SIG-M5 (cell line): ENCODE results near the gene SPG7.
"Not testable (repeated sequence)": the region's sequence is repeated elsewhere in the genome, so short reads cannot be mapped to it uniquely, and the experiment has no call there.

Experiments used
- DNase-seq: peaks from one replicate; lab custom pipeline; 2025; lab: John Stamatoyannopoulos, UW

Gene SPG7

DNA sequence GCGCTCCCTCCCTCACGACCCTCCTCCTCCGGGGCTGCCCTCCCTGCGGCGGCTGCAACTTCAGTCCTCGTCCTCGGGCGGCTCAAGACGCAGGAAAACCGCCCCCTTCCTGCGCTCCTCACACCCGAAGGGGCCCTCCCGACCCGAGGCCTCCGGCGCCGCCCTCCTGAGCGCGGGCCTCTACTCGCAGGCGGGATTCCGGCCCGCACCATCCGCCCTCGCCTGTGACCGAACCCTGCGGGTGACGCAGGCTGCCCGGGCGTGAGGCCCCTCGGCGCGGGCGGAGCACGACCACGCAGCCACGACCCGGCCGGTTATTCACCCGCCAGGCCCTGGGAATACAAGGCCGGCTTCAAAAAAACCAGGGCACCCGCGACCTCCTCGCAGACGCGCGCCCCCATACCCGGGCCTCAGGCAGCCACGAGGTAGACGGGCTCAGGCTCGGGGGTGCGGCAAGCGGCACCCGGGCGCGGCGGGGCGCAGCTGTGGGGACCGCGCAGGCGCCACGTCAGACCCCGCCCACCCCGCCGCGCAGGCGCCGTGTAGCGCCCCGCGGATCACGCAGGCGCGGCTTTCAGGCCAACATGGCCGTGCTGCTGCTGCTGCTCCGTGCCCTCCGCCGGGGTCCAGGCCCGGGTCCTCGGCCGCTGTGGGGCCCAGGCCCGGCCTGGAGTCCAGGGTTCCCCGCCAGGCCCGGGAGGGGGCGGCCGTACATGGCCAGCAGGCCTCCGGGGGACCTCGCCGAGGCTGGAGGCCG lies at the start of gene SPG7:
Gene SPG7, plus strand, starts transcription at position 570 of the 757 bp plus-strand sequence. Its CDS starts 15 bp downstream, at position 585.
- peak; percentile 16 for DNase-seq

DNA sequence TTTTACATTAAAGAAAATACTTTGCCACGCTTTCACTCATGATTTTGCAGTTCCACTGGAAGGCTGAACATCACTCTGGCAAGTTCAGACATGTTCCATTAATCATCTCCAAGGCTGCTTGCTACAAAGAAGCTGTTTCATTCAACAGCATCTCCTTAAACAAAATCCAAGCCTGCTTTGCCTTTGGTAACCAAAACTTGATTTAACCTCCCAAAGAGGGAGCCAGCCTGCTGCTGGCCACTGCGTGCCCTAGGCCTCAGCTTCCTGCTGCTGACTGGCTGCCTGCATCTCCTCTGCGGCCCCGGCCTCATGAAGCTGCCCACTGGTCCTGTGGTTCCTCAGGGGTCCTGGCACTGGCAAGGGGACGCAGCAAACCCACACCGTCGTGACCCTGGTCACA lies 49.7 kb upstream of the SPG7 start:
- no peak for DNase-seq

DNA sequence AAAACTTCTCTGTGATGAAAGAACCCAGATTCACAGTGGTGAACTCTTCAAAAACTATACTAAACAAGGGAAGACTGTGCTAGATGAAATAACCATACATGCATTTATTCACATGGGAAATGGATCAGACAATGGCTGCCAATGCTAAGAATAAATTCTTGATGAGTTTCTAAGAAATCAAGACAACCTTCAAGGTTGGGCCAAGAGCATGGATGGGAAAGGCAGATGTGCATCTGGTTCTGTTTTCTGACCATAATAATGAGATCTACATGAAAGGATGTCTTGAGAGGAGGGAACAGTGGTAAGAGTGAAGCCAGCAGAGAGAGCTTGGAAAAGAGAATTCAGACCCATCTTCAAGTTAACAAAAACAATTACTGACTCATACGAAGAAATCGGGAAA lies 49.2 kb upstream of the SPG7 start:
- no peak for DNase-seq

DNA sequence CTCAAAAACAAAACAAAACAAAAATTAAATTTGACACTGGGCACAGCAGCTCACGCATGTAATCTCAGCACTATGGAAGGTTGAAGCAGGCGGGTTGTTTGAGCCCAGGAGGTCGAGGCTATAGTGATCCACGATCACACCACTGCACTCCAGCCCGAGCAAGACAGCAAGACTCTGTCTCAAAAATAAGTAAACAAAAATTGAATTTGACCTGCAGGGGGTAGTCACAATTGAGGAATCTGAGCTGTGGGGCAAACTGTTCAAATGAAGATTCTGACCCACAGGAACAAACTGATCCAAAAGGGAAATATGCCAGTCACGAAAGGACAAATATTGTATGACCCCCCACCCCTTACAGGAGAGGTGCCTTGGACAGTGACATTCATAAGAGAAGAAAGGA lies 47.6 kb upstream of the SPG7 start:
- DNase-seq = no peak

DNA sequence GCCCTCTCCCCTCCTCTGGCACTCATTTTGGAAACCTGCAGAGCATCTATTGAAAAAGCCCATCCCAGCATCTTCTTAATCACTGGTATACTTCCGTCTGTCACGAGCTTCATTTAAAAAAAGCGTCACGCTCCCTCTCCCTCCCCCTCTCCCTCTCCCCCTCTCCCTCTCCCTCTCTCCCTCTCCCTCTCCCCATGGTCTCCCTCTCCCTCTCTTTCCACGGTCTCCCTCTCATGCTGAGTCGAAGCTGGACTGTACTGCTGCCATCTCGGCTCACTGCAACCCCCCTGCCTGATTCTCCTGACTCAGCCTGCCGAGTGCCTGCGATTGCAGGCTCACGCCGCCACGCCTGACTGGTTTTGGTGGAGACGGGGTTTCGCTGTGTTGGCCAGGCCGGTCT lies 46.3 kb upstream of the SPG7 start:
- not testable (repeated sequence) for DNase-seq

DNA sequence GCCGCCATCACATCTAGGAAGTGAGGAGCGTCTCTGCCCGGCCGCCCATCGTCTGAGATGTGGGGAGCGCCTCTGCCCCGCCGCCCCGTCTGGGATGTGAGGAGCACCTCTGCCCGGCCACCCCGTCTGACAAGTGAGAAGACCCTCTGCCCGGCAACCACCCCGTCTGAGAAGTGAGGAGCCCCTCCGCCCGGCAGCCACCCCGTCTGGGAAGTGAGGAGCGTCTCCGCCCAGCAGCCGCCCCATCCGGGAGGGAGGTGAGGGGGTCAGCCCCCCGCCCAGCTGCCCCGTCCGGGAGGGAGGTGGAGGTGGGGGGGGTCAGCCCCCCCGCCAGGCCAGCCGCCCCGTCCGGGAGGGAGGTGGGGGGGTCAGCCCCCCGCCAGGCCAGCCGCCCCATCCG lies 45.6 kb upstream of the SPG7 start:
- DNase-seq = not testable (repeated sequence)

DNA sequence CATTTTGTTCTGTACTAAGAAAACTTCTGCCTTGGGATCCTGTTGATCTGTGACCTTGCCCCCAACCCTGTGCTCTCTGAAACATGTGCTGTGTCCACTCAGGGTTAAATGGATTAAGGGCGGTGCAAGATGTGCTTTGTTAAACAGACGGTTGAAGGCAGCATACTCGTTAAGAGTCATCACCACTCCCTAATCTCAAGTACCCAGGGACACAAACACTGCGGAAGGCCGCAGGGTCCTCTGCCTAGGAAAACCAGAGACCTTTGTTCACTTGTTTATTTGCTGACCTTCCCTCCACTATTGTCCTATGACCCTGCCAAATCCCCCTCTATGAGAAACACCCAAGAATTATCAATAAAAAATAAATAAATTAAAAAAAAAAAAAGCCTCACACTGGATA lies 44.9 kb upstream of the SPG7 start:
- not testable (repeated sequence) for DNase-seq

DNA sequence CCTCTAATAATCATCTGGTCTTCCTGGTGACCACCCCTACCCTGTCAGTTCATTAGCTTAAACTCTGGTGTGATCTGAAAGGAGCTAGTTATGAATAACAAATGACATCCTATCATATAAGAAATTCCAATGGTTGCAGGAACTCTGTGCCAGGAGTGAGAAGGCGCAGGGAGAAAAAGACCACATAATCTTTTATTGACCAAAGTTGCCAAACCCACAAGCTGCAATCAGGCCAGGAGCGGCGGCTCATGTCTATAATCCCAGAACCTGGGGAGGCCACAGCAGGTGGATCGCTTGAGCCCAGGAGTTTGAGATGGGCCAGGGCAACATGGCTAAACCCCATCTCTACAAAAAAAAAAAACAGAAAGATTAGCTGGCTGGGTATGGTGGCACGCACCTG lies 41.3 kb upstream of the SPG7 start:
- no peak for DNase-seq

DNA sequence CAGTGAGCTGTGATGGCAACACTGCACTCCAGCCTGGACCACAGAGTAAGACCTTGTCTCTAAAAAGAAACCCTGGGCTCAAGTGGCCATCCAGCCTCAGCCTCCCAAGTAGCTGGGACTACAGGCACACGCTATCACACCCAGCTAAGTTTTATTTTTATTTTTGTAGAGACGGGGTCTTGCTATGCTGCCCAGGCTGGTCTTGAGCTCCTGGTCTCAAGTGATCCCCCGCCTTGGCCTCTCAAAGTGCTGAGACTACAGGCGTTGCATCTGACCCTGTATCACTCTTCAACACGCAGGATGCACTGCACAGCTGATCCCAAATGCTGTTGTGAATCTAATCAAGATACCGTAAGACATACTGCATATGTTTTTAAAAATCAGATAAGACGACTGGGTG lies 40.8 kb upstream of the SPG7 start:
- no peak for DNase-seq

DNA sequence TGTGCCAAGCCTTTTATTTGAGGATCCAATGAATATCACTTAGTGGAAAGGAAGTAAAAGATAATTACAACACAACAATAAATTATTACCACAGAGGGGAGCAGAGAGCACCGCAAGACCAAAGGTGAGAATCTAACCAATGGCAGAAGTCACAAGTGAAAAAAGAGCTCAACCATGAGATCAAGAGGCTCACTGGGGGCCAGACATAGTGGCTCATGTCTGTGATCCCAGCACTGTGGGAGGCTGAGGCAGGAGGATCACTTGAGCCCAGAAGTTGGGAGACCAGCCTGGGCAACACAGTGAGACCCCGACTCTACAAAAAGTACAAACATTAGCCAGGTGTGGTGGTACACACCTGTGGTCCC lies 35.5 kb upstream of the SPG7 start:
- DNase-seq = no peak

DNA sequence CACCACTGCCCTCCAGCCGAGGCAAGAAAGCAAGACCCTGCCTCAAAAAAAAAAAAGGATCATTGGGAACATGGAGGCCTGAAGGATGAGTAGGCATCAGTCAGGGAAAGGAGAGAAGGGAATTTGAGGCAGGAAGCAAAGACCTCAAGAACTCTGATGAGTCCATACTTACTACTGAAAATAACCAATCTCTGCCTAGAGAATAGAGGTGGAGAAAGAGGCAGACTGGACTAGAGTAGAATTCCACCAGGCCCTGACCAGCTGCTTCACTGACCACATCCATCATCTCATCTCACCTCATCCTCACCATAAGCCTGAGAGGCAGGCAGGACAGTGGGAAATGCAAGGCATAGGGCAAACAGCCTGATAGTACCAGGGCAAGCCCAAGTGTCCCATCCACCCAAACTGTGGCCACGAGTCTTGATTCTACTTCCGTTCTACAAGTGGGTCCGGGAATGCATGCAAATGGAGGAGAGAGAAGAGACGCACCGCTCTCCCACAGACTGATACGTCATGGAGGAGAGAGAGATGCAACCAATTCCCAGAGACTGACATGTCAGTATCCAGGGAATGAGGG lies 35.0 kb upstream of the SPG7 start:
- DNase-seq = no peak

DNA sequence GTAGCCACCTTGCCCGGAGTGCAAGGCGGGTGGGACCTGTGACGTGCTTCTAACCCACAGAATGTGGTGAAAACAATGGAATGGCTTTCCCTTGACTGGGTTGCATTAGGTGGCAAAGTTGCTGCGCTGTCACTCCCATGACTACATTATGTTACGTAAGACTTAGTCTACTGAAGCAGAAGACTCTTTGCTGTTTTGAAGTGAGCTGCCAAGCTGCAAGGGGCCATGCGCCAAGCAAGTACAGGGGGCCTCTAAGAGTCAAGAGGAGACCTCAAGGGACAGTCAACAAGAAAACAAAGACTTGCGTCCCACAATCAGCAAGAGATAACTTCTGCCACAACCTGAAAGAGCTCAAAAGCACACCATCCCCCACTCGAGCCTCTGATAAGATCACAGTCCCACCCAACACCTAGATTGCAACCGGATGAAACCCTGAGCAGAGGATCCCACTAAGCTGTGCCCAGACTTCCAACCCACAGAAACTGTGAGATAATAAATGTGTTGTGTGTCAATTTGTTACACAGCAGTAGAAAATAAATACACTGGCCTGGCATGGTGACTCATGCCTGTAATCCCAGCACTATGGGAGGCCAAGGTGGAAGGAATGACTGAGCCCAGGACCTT lies 34.3 kb upstream of the SPG7 start:
- peak; percentile 27 for DNase-seq

DNA sequence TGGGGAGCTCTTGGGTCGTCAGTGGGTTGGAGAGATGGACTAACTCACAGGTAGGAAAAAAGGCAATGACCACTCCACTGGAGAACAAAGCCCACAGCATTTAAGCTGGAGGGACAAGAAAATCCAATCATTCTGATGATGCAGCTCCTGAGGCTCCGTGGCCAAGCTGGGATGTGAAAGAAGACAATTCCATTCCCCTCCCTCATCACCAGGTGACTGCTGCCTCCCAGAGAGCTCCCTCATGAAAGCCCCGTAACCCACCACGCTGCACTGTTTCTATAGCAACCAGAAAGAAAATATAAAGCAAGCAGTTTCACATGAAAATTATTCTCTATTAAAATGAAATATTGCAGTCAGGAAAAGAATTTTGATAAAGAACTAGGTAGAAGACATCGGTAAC lies 33.1 kb upstream of the SPG7 start:
- no peak for DNase-seq

DNA sequence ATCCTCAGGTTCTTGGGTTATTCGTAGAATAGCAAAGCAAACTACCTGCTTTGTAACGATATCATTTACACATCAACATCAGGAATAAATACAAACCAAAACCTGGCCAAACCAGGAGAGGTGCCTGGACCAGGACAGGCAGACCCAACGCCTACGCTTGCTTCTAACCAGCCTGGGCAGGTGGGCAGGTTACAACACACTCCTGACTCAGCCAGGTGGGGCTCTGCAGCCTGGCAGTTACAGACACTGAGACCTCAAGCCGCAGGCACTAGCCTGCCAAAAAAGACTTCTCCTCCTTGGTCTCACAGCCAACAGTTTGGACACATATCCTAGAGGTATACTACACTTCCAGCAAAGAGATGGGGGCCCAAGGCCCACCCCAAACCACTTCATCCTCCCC lies 31.8 kb upstream of the SPG7 start:
- DNase-seq = no peak

DNA sequence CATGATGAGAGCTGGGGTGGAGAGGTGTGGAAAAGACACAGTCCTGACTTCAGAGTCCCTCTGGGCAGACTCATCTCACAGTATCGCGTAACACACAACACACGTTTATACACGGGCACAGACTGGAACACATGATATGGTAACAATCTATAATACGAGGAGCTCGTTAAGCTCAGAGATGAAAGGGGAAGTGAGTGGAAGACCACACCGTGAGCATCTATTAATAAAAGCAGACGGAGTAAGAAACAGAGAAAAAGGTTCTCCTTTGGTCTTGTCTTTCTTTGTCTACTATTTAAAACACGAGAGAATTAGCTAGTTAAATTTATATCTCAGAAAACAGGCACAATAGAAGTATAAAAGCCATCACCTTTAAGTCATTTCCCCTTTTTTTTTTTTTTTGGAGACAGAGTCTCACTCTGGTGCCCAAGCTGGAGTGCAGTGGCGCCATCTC lies 31.4 kb upstream of the SPG7 start:
- DNase-seq = peak; percentile 60

DNA sequence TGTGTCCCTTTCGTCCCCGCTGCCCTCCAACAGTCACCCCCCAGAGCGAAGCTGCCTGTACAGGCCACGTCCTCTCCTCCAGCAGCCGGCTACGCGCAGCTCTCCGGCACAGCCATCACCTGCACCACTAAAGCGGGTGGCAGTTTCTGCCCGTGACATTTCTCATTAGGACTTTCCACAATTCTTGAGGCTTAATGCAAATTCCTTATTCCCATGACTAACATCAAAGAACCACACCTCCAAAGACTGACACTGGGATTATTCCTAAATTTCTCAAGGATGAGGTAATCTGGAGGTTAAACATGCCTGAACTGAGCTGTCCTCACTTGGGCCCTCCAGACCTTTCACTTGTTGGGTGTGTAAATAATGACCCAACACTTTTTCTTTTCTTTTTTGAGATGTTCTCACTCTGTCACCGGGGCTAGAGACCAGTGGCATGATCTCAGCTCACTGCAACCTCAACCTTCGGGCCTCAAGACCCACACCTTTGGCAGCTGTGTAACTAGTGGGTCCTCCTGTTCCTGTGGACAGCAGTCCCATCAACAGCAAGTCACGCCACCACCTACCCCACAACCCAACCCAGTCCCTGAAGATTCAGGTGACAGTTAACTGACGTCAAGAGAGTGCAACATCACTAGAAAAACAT lies 29.5 kb upstream of the SPG7 start:
- DNase-seq = no peak

DNA sequence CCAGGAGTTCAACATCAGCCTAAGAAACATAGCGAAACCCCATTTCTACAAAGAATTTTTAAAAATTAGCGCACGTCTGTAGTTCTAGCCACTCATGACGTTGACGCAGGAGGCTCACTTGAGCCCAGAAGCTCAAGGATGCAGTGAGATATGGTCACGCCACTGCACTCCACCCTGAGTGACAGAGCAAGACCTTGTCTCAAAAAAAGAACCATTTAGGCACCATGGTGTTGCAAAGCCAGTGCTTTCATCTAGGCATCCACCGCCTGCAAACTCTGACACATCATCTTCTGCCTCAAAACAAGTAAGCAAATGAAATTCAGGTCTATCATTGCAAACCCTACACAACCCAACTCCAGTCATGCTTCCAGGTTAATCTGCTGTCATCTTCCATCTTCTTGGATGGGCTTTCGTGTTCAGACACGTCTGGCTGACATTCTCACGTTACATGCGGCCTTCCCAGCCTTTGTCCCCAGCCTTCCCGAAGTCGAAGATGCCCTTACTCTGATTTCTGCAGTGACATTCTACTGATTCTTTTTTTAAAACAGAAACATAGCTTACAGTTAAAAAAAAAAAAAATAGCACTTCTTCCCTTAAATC lies 26.7 kb upstream of the SPG7 start:
- no peak for DNase-seq

DNA sequence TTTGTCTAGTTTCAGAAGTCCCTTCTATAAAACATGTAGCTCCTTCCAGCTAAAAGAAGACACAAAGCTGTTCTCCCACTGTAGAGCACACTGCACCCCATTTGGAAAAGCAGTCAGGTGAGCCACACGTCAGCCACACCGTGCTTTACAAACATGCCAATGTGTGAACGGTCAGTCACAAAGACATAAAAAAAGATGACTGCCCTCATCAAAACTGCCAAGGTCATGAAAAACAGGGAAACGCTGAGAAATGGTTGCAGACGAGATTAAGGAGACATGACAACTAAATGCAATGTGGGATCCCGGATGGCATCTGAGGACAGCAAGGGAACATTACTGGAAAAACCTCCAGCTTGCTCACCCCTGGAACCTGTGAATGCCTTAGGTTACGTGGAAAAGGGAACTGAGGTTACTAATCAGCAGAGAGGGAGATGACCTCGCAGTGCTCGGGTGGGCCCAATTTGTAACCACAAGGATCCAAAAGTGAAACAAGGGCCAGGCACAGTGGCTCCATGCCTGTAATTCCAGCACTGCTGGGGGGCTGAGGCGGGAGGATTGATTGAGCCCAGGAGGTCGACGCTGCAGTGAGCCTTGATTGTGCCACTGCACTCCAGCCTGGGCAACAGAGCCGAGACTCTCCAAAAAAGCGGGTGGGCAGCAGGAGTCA lies 25.9 kb upstream of the SPG7 start:
- no peak for DNase-seq

DNA sequence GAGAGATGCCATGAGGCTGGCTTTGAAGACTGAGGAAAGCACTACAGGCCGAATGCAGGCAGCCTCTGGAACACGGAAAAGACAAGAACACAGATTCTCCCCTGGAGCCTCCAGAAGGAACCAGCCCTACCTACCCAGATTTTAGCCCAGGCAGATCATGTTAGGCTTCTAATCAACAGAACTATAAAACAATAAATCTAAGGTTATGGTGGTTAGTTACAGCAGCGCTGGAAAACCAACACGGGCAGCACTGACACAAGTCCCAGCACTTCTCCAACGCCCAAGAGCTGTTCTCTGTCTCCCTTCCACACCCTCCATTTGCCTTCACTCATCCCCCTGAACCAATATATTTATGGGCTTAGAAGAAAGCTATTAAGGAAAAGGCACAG lies 25.4 kb upstream of the SPG7 start:
- DNase-seq = no peak

DNA sequence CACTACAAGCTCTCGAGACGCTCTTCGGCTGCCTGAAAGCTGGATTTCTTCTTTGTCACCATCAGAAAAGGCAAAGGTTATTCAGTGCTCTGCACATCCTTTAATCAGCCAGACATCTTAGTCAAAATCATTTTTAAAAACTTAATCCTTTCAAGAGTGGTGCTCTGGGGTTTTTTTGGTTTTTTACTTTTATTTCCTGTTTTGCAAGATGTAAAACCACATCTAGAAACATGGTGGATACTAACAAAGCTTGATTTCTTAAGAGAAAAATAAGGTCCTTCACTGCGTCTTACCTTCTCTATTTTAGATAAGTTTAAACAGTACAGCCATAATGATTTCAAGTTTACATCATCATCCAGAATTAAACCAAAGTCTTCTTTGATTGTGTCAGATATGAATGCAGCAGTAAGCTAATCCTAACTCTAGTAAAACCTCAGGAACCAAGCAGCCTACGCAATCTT lies 24.1 kb upstream of the SPG7 start:
- no peak for DNase-seq

DNA sequence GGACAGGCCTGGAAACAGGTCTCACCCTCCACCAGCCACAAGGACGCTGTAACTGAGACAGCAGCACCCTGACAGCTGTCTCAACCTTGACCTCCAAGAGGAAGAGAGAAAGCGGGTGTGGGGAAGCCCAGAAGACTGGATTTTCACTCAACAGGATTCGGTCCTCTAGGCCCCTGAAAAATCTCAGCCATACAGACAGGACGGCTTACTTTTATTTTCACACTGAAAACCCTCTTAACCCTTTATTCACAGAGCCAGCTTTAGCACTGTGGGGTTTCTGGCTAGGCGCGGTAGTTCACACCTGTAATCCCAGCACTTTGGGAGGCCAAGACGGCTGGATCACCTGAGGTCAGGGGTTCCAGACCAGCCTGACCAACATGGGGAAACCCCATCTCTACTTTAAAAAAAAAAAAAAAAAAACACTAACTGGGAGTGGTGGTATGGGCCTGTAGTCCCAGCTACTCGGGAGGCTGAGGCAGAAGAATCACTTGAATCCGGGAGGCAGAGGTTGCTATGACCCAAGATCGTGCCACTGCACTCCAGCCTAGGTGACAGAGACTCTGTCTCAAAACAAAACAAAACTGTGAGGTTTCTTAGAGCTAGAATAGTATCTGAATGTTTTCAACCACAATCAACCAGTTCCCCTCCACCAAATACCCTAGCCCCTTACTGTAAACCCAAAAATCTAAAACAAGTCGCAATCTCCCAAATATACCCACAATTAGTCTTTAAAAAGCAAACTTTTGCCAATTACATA lies 23.1 kb upstream of the SPG7 start:
- DNase-seq = no peak
